Astrocyte of the spinal cord (primary cell): ENCODE results near the gene SENP1.

Experiments
- DNase-seq: peaks from one replicate; pipeline ENCODE4 v3.0.0; 2011; ENCODE audit warnings: low read depth, low spot score
- H3K4me3 ChIP-seq: 2 replicates; pipeline ENCODE4 v1.5.1; 2011; ENCODE audit warnings: low read depth, mild to moderate bottlenecking, low read length, moderate library complexity
- in situ Hi-C: cut with HindIII; loops from 2 replicates; pipeline ENCODE4 v1.10.0; 2017; ENCODE audit warnings: low sequenced_read_pairs
- TF ChIP-seq, protein P1 (sequence below): IDR thresholded peaks from 2 replicates; pipeline ENCODE4 v1.5.1; 2012; ENCODE audit warnings: low read depth, mild to moderate bottlenecking, low read length, inconsistent platforms

Gene SENP1

DNA sequence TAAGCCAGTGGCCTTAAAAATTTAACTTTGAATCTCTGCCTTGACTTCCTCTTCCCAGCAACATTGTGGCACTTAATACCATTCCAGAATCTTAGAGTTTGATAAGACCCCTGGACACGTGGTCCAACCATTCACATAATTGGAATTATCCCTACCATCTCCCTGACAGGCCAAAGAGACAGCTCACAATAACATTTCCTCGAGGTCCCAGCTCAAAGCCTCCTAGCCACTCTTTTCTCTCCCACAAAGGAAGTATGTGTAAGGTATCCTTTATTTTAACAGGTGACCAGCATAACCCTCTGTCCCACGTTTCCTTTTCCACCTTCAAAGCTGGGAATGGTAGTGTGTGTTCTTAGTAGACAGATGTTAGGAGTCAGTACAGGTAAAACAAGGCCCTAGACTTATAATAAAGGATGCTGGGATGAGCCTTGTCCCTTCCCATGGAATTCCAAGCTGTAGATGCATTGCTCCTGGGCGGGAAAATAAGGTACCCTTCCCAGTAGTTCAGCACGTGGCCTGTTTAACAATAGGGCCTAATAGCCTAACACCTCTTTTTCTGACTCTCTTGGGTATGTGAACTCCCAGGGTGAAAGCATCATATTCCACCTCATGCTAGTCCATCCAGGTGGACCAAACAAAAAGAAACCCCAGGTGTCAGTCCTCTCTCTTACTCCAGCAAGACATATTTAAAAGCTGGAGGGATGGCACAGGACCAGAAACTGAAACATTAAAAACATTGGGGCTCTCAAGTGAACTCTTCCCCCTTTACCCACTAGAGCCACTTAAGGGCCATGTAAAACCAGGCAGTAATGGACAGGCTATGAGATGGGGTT is 64.1 kb downstream of the SENP1 start:
- no peak overlapping the region for H3K4me3 ChIP-seq
- DNase-seq = no peak
- in situ Hi-C loops = no loop called here
- TF ChIP-seq, protein P1, sequence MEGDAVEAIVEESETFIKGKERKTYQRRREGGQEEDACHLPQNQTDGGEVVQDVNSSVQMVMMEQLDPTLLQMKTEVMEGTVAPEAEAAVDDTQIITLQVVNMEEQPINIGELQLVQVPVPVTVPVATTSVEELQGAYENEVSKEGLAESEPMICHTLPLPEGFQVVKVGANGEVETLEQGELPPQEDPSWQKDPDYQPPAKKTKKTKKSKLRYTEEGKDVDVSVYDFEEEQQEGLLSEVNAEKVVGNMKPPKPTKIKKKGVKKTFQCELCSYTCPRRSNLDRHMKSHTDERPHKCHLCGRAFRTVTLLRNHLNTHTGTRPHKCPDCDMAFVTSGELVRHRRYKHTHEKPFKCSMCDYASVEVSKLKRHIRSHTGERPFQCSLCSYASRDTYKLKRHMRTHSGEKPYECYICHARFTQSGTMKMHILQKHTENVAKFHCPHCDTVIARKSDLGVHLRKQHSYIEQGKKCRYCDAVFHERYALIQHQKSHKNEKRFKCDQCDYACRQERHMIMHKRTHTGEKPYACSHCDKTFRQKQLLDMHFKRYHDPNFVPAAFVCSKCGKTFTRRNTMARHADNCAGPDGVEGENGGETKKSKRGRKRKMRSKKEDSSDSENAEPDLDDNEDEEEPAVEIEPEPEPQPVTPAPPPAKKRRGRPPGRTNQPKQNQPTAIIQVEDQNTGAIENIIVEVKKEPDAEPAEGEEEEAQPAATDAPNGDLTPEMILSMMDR = no peak

DNA sequence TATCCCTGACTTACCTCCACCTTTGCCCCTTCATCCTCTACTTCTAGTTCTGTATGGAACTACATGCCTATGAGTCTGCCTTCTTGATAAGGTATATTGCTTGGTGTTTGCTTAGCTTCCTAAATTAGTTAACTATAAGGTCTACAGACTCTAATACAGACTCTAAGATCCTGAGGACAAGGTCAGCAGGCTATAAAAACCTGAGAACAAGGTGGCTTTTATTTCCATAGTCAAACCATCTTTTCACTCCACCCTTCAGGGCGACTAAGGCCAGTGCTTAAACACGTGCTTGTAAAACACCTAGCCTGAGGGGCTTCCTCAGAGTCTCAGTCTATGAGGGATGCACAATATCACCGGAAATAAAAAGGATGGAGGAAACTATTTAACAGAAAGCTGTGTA is 65.5 kb downstream of the SENP1 start:
- TF ChIP-seq, protein P1 = no peak
- DNase-seq = no peak
- in situ Hi-C loops = no loop called here

DNA sequence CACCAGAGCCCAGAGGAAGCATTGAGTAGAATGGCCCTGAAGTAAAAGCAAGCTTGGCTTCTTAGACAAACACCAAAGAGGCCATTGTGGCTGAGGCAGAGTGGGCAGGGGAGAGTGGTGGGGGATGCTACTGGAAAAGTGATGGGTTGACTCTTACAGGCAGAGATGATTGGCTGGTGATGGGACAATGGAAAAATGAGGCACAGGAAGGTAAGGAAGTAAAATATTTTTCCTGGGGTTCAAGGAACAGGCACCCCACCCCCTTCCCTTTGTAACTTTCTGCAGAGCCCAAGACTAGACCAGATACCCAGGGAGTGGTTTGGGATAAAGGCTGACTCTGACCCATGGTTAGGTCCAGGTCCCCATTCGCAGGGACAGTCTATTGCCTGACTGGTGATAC is 66.7 kb downstream of the SENP1 start:
- no peak for DNase-seq
- no peak overlapping the region for H3K4me3 ChIP-seq
- in situ Hi-C loops = no loop called here
- TF ChIP-seq, protein P1 = no peak

More for the DNA sequence above, 65.5 kb downstream of the SENP1 start:
- no peak overlapping the region for H3K4me3 ChIP-seq

DNA sequence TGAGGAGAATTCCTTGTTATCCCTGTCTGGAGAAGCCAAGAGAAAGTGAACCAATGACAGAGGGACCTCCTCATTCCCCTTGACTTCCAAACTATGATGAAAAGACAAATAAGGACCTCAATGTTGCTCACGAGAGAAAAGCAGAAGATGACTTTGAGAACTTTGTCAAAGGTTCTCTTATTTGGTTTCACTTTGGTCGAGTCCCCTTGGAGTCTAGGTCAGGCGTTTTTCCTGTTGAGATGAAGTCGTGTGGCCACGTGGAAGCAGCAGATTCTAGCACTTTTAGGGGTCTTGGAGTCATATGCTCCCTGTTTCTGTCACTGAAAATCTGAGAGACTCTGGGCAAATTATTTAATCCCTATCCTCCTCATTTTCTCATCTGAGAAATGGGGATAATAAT is 67.8 kb downstream of the SENP1 start:
- TF ChIP-seq, protein P1 = no peak
- no peak overlapping the region for H3K4me3 ChIP-seq
- in situ Hi-C loops = no loop called here
- no peak for DNase-seq

DNA sequence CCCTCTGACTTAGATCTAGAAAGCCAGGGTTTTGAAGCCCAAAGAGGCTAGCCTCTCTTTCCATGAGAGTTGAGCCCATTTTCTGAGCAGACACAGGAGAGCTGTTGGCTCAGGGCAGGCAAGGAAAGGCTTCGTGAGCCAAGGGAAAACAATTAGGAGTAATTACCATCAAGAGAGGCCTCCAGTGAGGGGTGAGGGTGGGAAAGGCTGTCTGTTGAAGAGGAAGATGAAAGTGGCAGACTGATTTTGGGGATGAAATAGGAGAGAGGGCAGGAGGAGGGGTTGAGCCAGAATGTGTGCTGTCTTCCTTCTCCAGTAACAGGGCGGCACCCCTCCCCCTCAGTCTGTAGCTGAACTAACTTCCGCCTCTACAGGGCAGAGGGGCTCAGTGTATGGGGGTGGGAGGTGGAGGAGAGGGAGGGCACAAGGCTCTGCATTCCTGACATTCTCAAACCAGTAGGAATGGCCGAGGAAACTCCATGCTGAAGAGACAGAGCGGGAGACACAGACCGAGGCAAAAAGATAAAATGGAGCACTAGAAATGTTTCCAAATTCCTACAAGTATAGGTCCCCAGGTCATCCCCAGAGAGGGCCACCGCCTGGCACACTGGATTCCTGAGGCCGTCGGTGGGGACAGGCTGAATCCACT is 68.5 kb downstream of the SENP1 start:
- DNase-seq = peak; percentile 26
- no peak overlapping the region for H3K4me3 ChIP-seq
- in situ Hi-C loops = no loop called here
- TF ChIP-seq, protein P1 = no peak

DNA sequence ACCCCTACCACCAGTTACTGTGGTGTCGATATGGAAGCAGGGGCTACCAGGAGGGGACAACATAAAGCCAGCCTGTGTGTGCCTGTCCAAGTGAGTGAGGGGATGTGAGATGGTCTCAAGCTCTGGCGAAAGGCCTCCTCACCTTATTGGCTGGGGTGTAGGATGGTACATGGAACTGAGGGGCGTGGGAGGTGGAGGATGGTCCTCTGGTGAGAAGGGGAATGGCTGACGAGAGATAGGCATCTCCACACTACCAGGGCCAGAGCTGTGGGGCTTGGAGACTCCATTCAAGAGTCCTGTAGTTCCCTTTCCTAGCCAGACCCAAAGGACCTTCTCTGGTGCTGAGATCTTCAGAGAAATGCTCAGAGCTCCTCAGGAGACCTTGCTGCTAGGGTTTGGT is 69.1 kb downstream of the SENP1 start:
- TF ChIP-seq, protein P1 = no peak
- no peak for DNase-seq
- H3K4me3 ChIP-seq = no peak overlapping the region
- in situ Hi-C loops = no loop called here
